GM11168 (cell line): Measurements from ENCODE around the gene HS3ST4.

Experiments used
- in situ Hi-C: fragments of 300-500 bp; cut with MboI; formaldehyde crosslinking; loops from one replicate; pipeline ENCODE4 v1.12.0; 2022; ENCODE audit warnings: low sequenced_read_pairs; ENCODE audit not compliant: unreplicated experiment

The HS3ST4 gene

GRCh38 chr16:25691519-25692091 lies at the start of gene HS3ST4:
HS3ST4 (plus strand) TSS chr16:25691959.
- in situ Hi-C loops = no loop called here

DNA sequence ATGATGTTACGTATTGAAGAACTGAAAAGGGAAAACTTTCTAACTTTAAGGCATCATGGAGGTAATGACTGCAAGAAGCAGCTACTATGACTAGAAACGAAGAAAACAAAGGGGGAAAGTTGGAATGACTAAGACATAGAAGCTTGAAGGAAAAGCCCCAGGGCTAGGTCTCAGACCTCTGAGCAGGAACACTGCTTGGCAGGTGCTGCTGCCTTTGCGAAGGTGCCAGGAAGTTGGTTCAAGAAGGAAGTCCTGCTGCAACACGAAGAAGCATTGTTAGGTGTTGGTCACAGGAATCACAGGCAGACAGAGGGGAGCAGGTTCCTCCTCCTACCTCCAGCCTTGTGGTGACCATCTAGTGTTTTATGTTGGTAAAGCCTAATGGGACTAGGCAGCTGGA lies 48.1 kb upstream of the HS3ST4 start:
- in situ Hi-C loops = no loop called here

DNA sequence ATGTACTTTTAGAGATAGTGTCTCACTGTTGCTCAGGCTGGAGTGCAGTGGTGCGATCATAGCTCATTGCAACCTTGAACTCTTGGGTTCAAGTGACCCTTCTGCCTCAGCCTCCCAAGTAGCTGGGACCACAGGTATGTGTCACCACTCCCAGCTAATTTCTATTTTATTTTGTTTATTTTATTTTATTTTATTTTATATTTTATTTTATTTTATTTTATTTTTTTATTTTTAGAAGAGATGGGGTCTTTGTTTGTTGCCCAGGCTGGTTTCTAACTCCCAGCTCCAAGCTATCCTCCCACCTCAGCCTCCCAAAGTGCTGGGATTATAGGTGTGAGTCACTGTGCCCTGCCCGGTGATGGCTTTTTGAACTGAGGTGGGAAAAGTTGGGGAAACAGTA lies 35.1 kb upstream of the HS3ST4 start:
- in situ Hi-C loops = no loop called here

- in situ Hi-C loops = no loop called here
Measured at GRCh38 chr16:25676820-25677219, 14.9 kb upstream of the HS3ST4 start.

- in situ Hi-C loops = no loop called here
Measured at GRCh38 chr16:25679511-25679910, 12.2 kb upstream of the HS3ST4 start.

DNA sequence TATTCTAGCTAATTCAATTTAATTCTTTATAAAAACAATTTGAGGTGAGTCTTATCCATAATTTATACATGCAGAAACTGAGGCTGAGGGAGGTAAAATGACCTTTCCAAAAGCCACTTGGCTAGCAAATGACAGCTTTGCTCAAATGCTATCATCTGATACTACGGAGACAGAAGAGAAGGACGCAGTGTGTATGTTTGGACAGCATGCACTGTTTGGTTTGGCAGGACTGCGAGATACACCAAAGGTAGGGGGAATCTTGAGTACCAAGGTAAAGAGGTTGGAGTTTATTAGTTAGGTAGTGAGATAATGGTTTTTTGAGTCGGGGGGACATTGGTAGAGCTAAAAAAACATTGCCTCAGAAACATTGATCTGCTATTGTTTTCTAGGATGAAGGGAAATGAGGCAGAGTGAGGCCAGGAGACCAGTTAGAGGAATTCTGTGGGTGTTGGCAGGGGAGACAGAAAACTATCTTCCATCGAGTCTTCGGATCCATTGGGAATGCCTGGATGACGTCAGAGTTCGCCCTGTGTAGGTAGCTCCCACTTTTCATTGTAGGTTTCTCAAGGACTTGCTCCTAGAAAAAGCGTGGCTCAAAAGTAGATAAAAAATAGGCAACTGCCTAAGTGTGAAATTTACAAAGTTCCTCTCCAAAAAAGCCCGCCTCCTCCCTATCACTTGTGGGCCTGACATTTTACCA lies 2.5 kb upstream of the HS3ST4 start:
- in situ Hi-C loops = no loop called here

DNA sequence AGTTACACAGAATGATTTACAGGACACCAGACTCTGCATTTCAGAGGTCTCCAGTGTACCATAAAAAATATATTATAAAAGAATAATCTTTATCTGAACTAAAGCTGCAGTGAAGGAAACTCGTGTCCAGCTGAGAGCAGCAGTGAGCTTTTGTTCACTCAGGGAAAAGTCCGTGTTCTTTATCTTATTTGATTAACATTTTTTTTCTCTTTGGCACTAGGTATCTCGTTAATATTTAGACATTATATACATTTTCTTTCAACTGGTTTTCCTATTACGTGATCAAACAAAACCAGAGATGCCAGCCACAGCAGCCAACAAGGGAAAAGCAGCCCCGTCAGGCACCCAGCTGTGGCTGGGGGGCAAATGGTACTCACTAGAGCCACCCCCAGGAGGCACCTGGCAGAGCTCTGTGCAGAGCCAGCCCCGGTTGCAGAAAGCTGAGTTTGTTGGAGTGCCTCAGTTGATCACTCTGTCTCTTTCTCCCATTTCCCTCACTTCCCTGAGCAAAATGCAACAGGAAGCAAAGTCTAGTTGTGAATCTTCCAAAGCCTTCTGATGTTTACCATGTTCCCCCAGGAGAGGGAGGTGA lies 1.1 kb upstream of the HS3ST4 start:
- in situ Hi-C loops = no loop called here

DNA sequence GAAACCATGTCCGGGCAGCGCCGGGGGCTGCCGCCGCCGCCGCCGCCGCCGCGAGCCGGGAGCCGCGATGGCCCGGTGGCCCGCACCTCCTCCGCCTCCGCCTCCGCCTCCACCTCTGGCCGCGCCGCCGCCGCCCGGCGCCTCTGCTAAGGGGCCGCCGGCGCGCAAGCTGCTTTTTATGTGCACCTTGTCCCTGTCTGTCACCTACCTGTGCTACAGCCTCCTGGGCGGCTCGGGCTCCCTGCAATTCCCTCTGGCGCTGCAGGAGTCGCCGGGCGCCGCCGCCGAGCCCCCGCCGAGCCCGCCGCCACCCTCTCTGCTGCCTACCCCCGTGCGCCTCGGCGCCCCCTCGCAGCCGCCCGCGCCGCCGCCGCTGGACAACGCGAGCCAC lies 587 bp downstream of the HS3ST4 start:
- in situ Hi-C loops = no loop called here

- in situ Hi-C loops = no loop called here
Measured at GRCh38 chr16:25692742-25693508, 1.2 kb downstream of the HS3ST4 start.

DNA sequence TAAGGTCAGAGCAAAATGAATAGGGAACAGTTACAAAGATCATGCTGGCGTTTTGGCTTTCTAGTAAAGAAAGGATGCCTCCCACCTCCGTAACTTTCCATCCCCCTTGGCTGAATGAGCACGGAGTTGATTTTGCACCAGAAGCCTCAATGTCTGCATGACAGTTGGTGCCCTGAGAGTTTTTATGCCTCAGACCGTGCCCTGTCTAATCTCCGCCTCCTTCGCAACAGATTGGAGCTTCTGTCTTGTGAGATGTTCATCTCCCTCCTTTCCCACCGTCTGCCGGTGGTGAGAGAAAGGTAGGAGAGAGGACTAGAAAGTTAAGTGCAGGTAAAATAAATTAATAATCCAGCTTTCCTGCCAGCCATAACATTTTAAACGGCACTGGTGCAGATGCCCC lies 1.9 kb downstream of the HS3ST4 start:
- in situ Hi-C loops = no loop called here

DNA sequence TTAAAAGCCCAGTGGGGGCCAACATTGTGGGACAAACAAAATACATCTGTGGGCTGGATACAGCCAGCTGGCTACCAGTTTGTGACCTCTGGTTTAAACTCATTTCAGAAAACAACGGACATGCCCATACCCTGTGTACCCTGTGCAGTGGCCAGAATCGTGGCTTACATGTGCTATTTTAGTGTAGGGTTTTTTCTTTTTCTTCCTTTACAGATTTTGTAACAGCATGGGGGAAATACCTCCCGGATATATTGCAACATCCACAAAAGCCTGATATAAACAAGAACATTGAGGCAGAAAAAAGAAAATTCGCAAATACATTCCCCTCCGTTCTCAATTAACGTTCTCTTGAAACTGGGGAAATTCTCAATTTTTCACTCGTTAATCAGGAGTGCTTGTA lies 7.3 kb downstream of the HS3ST4 start:
- in situ Hi-C loops = no loop called here

GRCh38 chr16:25700547-25700946 lies 8.8 kb downstream of the HS3ST4 start:
- in situ Hi-C loops = loop anchor here (25.0 kb wide), 1 partner anchor 413 kb away; no protein-coding TSS in a partner anchor

- in situ Hi-C loops = loop anchor here (25.0 kb wide), 1 partner anchor 420 kb away; no protein-coding TSS in a partner anchor
Measured at GRCh38 chr16:25707553-25707952, 15.8 kb downstream of the HS3ST4 start.

GRCh38 chr16:25707982-25708583 lies 16.3 kb downstream of the HS3ST4 start:
- in situ Hi-C loops = loop anchor here (25.0 kb wide), 1 partner anchor 421 kb away; no protein-coding TSS in a partner anchor

DNA sequence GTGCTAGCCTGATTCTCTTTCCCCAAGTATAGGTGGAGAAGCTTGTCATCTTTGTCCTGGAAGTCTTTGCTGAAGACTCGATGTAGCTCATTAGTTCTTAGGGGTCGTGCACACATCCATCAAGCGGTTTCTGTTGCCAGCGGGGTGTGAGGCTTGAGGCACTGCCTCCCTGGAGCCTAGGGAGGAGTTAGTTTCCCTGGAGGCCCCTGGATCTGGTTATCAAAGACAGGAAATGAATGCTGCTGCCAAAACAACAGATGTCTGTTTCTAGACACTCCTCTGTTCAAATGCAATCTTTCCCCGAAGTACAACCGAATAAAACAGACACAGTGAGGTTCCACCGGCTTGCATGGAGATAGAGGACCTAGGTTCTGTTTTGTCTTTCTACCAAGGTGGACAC lies 17.5 kb downstream of the HS3ST4 start:
- in situ Hi-C loops = loop anchor here (25.0 kb wide), 1 partner anchor 422 kb away; no protein-coding TSS in a partner anchor

- in situ Hi-C loops = loop anchor here (25.0 kb wide), 1 partner anchor 427 kb away; no protein-coding TSS in a partner anchor
Measured at GRCh38 chr16:25713785-25714570, 22.2 kb downstream of the HS3ST4 start.

DNA sequence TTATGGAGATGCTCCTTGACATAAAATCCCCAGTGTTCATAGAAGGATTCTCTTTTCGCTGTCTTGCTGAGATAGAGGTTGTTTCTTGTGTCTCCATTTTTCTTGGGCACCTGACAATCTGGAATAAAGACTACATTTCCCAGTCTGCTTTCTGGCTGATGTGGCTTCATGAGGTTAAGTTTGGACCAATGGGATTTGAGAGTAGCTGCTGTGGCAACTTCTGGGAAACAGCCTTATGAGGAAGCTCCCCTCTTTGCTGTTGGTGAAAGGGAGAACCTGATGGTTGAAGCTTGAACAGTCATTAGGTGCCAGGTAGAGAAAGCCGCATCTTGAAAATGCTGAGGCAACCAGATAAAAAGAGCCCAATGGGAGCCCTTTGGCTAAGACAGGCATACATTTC lies 24.4 kb downstream of the HS3ST4 start:
- in situ Hi-C loops = loop anchor here (25.0 kb wide), 1 partner anchor 429 kb away; no protein-coding TSS in a partner anchor

DNA sequence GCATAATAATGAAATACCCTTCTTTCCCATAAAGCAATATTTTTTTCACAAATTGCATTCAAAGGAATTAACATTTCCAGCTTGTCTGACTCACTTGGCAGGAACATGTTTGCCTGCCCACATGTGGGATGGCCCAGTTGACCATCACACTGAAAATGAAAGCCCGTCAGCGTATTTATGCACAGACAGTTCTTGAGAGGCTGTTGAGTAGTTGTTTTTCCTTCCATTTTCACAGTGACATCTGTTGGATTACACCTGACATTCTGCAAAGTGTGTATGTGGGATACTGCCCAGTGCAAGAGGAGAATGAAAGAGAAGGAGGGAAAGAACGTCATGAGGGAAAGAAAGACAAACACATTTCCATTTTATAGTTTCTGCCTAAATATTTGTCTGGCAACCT lies 29.7 kb downstream of the HS3ST4 start:
- in situ Hi-C loops = loop anchor here (25.0 kb wide), 1 partner anchor 434 kb away; no protein-coding TSS in a partner anchor

GRCh38 chr16:25726430-25727098 lies 34.8 kb downstream of the HS3ST4 start:
- in situ Hi-C loops = no loop called here
